Activated CD8-positive, alpha-beta memory T cell treated with anti-CD3 and anti-CD28 coated beads, Interleukin-2, amount 50 U/mL, for 24 hours (primary cell): Measurements from ENCODE around the gene MYBPH.

Source experiments
- DNase-seq: peaks from one replicate; pipeline ENCODE4 v3.0.0-alpha.2; 2020; ENCODE audit errors: extremely low read depth

The MYBPH gene

GRCh38 chr1:203148579-203148978, 27.0 kb downstream of the MYBPH start:
- no peak for DNase-seq

- DNase-seq, result no peak
Measured at GRCh38 chr1:203148127-203148526, 27.5 kb downstream of the MYBPH start.

- no peak for DNase-seq
Measured at GRCh38 chr1:203147376-203147775, 28.2 kb downstream of the MYBPH start.

- no peak for DNase-seq
Measured at GRCh38 chr1:203146537-203146936, 29.1 kb downstream of the MYBPH start.

GRCh38 chr1:203146042-203146369, 29.6 kb downstream of the MYBPH start:
- no peak for DNase-seq

- no peak for DNase-seq
Measured at GRCh38 chr1:203145321-203146041, 30.1 kb downstream of the MYBPH start.

GRCh38 chr1:203144661-203145060, 31.0 kb downstream of the MYBPH start:
- no peak for DNase-seq

- DNase-seq, result no peak
Measured at GRCh38 chr1:203143641-203144040, 32.0 kb downstream of the MYBPH start.

- no peak for DNase-seq
Measured at GRCh38 chr1:203142684-203143408, 32.8 kb downstream of the MYBPH start.

- DNase-seq, result no peak
Measured at GRCh38 chr1:203142124-203142523, 33.5 kb downstream of the MYBPH start.

- DNase-seq, result no peak
Measured at GRCh38 chr1:203140743-203141520, 34.7 kb downstream of the MYBPH start.

GRCh38 chr1:203139976-203140475, 35.6 kb downstream of the MYBPH start:
- DNase-seq, result no peak

- DNase-seq, result no peak
Measured at GRCh38 chr1:203138066-203138465, 37.6 kb downstream of the MYBPH start.

GRCh38 chr1:203137324-203137723, 38.3 kb downstream of the MYBPH start:
- no peak for DNase-seq

- no peak for DNase-seq
Measured at GRCh38 chr1:203136409-203137042, 39.1 kb downstream of the MYBPH start.

- DNase-seq, result no peak
Measured at GRCh38 chr1:203135636-203136305, 39.9 kb downstream of the MYBPH start.

- no peak for DNase-seq
Measured at GRCh38 chr1:203133970-203134725, 41.5 kb downstream of the MYBPH start.

GRCh38 chr1:203131548-203132200, 44.0 kb downstream of the MYBPH start:
- DNase-seq, result no peak

GRCh38 chr1:203130358-203130985, 45.2 kb downstream of the MYBPH start:
- DNase-seq, result no peak
